Panc1 (cell line): ENCODE results near the gene TXNRD1.

Experiments
- POLR2AphosphoS5 ChIP-seq: IDR thresholded peaks from 2 replicates; pipeline ENCODE4 v1.6.1; 2012; ENCODE audit warnings: mild to moderate bottlenecking, low read depth, low read length, moderate library complexity
- SIN3A ChIP-seq: IDR thresholded peaks from 2 replicates; pipeline ENCODE4 v1.6.1; 2012; ENCODE audit warnings: low read depth, mild to moderate bottlenecking, low read length, moderate library complexity, borderline replicate concordance; ENCODE audit not compliant: insufficient read depth
- TCF7L2 ChIP-seq: IDR thresholded peaks from 2 replicates; pipeline ENCODE4 v1.6.1; 2011; ENCODE audit warnings: mild to moderate bottlenecking, low read depth, low read length, inconsistent platforms
- TF ChIP-seq, protein P1 (sequence below), 2 experiments: IDR thresholded peaks; 2 replicates each; pipeline ENCODE4 v1.6.1; 2011 to 2012; ENCODE audit warnings: low read depth in 2 of 2, control low read depth in 1 of 2, low read length in 1 of 2, mild to moderate bottlenecking in 1 of 2, moderate library complexity in 1 of 2; ENCODE audit not compliant: insufficient read depth in 1 of 2
- TF ChIP-seq, protein P2 (sequence below): fragments of 450-650 bp; IDR thresholded peaks from 2 replicates; pipeline ENCODE4 v1.5.1; 2017; ENCODE audit warnings: mild to moderate bottlenecking

DNA sequence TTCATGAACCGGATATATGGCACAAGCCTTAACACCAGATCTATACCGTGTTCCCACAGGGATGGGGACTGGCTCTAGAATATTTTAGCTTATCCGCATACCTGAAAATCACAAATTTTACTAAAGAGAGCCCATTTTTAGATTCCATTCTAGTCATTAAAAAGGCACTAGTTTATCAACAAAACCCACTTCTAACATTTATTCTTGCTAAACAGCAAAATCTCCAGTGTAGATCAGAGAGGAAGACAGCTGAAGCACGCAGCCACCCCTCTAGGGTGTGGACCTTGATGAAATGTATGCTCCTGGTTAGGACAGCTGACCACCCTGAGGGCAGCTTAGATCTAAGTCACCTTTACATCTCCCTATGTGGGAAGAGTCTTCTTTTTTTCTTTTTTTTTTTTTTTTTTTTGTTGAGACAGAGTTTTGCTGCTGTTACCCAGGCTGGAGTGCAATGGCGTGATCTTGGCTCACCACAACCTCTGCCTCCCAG, 150.4 kb downstream of the TXNRD1 start:
- TF ChIP-seq, protein P1, sequence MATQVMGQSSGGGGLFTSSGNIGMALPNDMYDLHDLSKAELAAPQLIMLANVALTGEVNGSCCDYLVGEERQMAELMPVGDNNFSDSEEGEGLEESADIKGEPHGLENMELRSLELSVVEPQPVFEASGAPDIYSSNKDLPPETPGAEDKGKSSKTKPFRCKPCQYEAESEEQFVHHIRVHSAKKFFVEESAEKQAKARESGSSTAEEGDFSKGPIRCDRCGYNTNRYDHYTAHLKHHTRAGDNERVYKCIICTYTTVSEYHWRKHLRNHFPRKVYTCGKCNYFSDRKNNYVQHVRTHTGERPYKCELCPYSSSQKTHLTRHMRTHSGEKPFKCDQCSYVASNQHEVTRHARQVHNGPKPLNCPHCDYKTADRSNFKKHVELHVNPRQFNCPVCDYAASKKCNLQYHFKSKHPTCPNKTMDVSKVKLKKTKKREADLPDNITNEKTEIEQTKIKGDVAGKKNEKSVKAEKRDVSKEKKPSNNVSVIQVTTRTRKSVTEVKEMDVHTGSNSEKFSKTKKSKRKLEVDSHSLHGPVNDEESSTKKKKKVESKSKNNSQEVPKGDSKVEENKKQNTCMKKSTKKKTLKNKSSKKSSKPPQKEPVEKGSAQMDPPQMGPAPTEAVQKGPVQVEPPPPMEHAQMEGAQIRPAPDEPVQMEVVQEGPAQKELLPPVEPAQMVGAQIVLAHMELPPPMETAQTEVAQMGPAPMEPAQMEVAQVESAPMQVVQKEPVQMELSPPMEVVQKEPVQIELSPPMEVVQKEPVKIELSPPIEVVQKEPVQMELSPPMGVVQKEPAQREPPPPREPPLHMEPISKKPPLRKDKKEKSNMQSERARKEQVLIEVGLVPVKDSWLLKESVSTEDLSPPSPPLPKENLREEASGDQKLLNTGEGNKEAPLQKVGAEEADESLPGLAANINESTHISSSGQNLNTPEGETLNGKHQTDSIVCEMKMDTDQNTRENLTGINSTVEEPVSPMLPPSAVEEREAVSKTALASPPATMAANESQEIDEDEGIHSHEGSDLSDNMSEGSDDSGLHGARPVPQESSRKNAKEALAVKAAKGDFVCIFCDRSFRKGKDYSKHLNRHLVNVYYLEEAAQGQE (IDR thresholded peaks at IDR 0.05; ENCODE audit: insufficient read depth in 1 of 2, low read depth in 2 of 2, low read length in 1 of 2): no peak
- TF ChIP-seq, protein P2, sequence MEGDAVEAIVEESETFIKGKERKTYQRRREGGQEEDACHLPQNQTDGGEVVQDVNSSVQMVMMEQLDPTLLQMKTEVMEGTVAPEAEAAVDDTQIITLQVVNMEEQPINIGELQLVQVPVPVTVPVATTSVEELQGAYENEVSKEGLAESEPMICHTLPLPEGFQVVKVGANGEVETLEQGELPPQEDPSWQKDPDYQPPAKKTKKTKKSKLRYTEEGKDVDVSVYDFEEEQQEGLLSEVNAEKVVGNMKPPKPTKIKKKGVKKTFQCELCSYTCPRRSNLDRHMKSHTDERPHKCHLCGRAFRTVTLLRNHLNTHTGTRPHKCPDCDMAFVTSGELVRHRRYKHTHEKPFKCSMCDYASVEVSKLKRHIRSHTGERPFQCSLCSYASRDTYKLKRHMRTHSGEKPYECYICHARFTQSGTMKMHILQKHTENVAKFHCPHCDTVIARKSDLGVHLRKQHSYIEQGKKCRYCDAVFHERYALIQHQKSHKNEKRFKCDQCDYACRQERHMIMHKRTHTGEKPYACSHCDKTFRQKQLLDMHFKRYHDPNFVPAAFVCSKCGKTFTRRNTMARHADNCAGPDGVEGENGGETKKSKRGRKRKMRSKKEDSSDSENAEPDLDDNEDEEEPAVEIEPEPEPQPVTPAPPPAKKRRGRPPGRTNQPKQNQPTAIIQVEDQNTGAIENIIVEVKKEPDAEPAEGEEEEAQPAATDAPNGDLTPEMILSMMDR: no peak
- TF ChIP-seq POLR2AphosphoS5 (no peak), TCF7L2 (no peak), SIN3A (no peak)
